HepG2 (cell line): ENCODE results near the gene RBBP9. TPM values are rescaled to one million over a fixed set of nuclear protein-coding genes. Genes with fewer than 3 reads are reported as not detected.
A peak's percentile ranks its signal among the peaks of the same experiment; 100 is the strongest.

Source experiments
- ETV5 ChIP-seq: IDR thresholded peaks from 2 replicates; pipeline ENCODE4 v1.6.1; 2018; ENCODE audit warnings: missing biosample characterization, missing genetic modification reagents, inconsistent platforms, borderline replicate concordance
- HNF4G ChIP-seq, 2 experiments: sonication (generic) in 1 of 2; formaldehyde crosslinking in 1 of 2; IDR thresholded peaks; 2 replicates each; pipeline versions ENCODE4 v1.4.0 to v1.6.1; 2011 to 2020; ENCODE audit warnings: borderline replicate concordance in 2 of 2, low read depth in 2 of 2, mild to moderate bottlenecking in 2 of 2, low read length in 1 of 2, missing genetic modification reagents in 1 of 2, moderate library complexity in 1 of 2
- LCORL ChIP-seq, 2 experiments: fragments of 450-650 bp in 1 of 2; sonication (generic) in 1 of 2; formaldehyde crosslinking in 1 of 2; IDR thresholded peaks; 2 replicates each; pipeline versions ENCODE4 v1.5.0 to v1.6.1; 2017 to 2020; ENCODE audit warnings: antibody characterized with exemption in 1 of 2, missing genetic modification reagents in 1 of 2
- SIX1 ChIP-seq: sonication (generic); formaldehyde crosslinking; IDR thresholded peaks from 2 replicates; pipeline ENCODE4 v1.4.0; 2020; ENCODE audit warnings: missing genetic modification reagents, borderline replicate concordance
- ZFP37 ChIP-seq: sonication (generic); formaldehyde crosslinking; IDR thresholded peaks from 2 replicates; pipeline ENCODE4 v1.4.0; 2020; ENCODE audit warnings: missing genetic modification reagents, borderline replicate concordance
- ZGPAT ChIP-seq: IDR thresholded peaks from 2 replicates; pipeline ENCODE4 v1.6.1; 2016; ENCODE audit warnings: mild to moderate bottlenecking
- ZKSCAN1 ChIP-seq: fragments of 150-350 bp; IDR thresholded peaks from 2 replicates; pipeline ENCODE4 v1.6.1; 2014; ENCODE audit warnings: low read length
- ZNF136 ChIP-seq: sonication (generic); formaldehyde crosslinking; IDR thresholded peaks from 2 replicates; pipeline ENCODE4 v1.8.1; 2022; ENCODE audit warnings: low read depth, mild to moderate bottlenecking, moderate library complexity, missing genetic modification reagents
- ZNF18 ChIP-seq: sonication (generic); formaldehyde crosslinking; IDR thresholded peaks from 2 replicates; pipeline ENCODE4 v1.8.0; 2022; ENCODE audit warnings: mild to moderate bottlenecking, missing genetic modification reagents; ENCODE audit not compliant: insufficient replicate concordance
- ZNF292 ChIP-seq: sonication (generic); formaldehyde crosslinking; IDR thresholded peaks from 2 replicates; pipeline ENCODE4 v1.8.1; 2022; ENCODE audit warnings: mild to moderate bottlenecking, low read depth, missing genetic modification reagents, borderline replicate concordance
- ZNF441 ChIP-seq: sonication (generic); formaldehyde crosslinking; IDR thresholded peaks from 2 replicates; pipeline ENCODE4 v1.7.0; 2021; ENCODE audit warnings: missing genetic modification reagents, borderline replicate concordance
- ZNF501 ChIP-seq: sonication (generic); formaldehyde crosslinking; IDR thresholded peaks from 2 replicates; pipeline ENCODE4 v1.5.1; 2020; ENCODE audit warnings: mild to moderate bottlenecking, moderate library complexity, missing genetic modification reagents
- ZNF563 ChIP-seq: sonication (generic); formaldehyde crosslinking; IDR thresholded peaks from 2 replicates; pipeline ENCODE4 v1.8.0; 2022; ENCODE audit warnings: mild to moderate bottlenecking, moderate library complexity, missing genetic modification reagents
- ZNF850 ChIP-seq: sonication (generic); formaldehyde crosslinking; conservative IDR thresholded peaks from 2 replicates; pipeline ENCODE4 v1.9.0; 2021; ENCODE audit warnings: mild to moderate bottlenecking, missing genetic modification reagents
- polyA plus RNA-seq, 8 experiments: library from polyadenylated mRNA; depleted of rRNA in 3 of 8; stranded (reverse) in 7 of 8; unstranded in 1 of 8; fragments of >200 nt; fragmentation: Illumina TruSeq in 4 of 8; extraction: Trizol in 4 of 8; gene quantifications; 2 replicates each; pipeline versions ENCODE4 v1.2.1 to v1.2.3, GENCODE V29; 2011 to 2016; ENCODE audit warnings: low read depth in 4 of 8, missing spikeins in 1 of 8, mixed read lengths in 1 of 8; ENCODE audit not compliant: insufficient read depth in 1 of 8
- total RNA-seq, 5 experiments: library from RNA; depleted of rRNA; stranded (reverse); fragments of >200 nt; fragmentation: Illumina TruSeq; extraction: Trizol; gene quantifications; 2 replicates each; pipeline ENCODE4 v1.2.3, GENCODE V29; 2016; ENCODE audit warnings: low read depth in 1 of 5
- TF ChIP-seq, protein P1 (sequence below): sonication (generic); formaldehyde crosslinking; conservative IDR thresholded peaks from 2 replicates; pipeline ENCODE4 v1.4.0; 2020; ENCODE audit warnings: missing genetic modification reagents
- TF ChIP-seq, protein P2 (sequence below): sonication (generic); formaldehyde crosslinking; IDR thresholded peaks from 2 replicates; pipeline ENCODE4 v1.5.1; 2020; ENCODE audit warnings: mild to moderate bottlenecking, missing genetic modification reagents, borderline replicate concordance

The RBBP9 gene
- total and polyA plus RNA-seq, 2 of the 13 experiments (the other 11 are each of a cell fraction or from before 2014, with no cell fraction given): 28.0 to 56.3 TPM

GRCh38 chr20:18496740-18497592 lies at the start of gene RBBP9 (continued):
- TF ChIP-seq ZFP37 (peak; percentile 45; the same call in 1 of the 2 replicates), ZNF441 (CRISPR knock-in tag) (peak; percentile 98), ZNF501 (peak; percentile 99), HNF4G (IDR thresholded peaks at IDR 0.05; ENCODE audit: borderline replicate concordance, low read depth, low read length) (no peak), HNF4G (CRISPR knock-in tag; IDR thresholded peaks at IDR 0.05; ENCODE audit: borderline replicate concordance, low read depth) (peak; percentile 47; the same call in 1 of the 2 replicates), ZNF18 (CRISPR knock-in tag) (no peak), ZNF136 (CRISPR knock-in tag) (peak; percentile 96), ZNF850 (CRISPR knock-in tag) (peak; percentile 55), SIX1 (peak; percentile 45; the same call in 1 of the 2 replicates), ZNF563 (CRISPR knock-in tag) (peak; percentile 89), ZNF292 (CRISPR knock-in tag) (peak; percentile 96), LCORL (IDR thresholded peaks at IDR 0.05) (no peak), LCORL (CRISPR knock-in tag; IDR thresholded peaks at IDR 0.05) (peak; percentile 93), ZKSCAN1 (0 out of 2 replicates have a peak, but pooled peaks have one; percentile 10), ETV5 (CRISPR knock-in tag) (peak; percentile 76; the same call in 1 of the 2 replicates), ZGPAT (peak; percentile 74)
- TF ChIP-seq, protein P1, sequence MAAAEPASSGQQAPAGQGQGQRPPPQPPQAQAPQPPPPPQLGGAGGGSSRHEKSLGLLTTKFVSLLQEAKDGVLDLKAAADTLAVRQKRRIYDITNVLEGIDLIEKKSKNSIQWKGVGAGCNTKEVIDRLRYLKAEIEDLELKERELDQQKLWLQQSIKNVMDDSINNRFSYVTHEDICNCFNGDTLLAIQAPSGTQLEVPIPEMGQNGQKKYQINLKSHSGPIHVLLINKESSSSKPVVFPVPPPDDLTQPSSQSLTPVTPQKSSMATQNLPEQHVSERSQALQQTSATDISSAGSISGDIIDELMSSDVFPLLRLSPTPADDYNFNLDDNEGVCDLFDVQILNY (CRISPR knock-in tag): peak; percentile 80
- TF ChIP-seq, protein P2, sequence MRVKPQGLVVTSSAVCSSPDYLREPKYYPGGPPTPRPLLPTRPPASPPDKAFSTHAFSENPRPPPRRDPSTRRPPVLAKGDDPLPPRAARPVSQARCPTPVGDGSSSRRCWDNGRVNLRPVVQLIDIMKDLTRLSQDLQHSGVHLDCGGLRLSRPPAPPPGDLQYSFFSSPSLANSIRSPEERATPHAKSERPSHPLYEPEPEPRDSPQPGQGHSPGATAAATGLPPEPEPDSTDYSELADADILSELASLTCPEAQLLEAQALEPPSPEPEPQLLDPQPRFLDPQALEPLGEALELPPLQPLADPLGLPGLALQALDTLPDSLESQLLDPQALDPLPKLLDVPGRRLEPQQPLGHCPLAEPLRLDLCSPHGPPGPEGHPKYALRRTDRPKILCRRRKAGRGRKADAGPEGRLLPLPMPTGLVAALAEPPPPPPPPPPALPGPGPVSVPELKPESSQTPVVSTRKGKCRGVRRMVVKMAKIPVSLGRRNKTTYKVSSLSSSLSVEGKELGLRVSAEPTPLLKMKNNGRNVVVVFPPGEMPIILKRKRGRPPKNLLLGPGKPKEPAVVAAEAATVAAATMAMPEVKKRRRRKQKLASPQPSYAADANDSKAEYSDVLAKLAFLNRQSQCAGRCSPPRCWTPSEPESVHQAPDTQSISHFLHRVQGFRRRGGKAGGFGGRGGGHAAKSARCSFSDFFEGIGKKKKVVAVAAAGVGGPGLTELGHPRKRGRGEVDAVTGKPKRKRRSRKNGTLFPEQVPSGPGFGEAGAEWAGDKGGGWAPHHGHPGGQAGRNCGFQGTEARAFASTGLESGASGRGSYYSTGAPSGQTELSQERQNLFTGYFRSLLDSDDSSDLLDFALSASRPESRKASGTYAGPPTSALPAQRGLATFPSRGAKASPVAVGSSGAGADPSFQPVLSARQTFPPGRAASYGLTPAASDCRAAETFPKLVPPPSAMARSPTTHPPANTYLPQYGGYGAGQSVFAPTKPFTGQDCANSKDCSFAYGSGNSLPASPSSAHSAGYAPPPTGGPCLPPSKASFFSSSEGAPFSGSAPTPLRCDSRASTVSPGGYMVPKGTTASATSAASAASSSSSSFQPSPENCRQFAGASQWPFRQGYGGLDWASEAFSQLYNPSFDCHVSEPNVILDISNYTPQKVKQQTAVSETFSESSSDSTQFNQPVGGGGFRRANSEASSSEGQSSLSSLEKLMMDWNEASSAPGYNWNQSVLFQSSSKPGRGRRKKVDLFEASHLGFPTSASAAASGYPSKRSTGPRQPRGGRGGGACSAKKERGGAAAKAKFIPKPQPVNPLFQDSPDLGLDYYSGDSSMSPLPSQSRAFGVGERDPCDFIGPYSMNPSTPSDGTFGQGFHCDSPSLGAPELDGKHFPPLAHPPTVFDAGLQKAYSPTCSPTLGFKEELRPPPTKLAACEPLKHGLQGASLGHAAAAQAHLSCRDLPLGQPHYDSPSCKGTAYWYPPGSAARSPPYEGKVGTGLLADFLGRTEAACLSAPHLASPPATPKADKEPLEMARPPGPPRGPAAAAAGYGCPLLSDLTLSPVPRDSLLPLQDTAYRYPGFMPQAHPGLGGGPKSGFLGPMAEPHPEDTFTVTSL: 0 out of 2 replicates have a peak, but pooled peaks have one; percentile 14
